ENCODE measurements around the gene AJM1.

- TF ChIP-seq POLR2A (IDR thresholded peaks at IDR 0.05): no peak
- TF ChIP-seq, protein P1, sequence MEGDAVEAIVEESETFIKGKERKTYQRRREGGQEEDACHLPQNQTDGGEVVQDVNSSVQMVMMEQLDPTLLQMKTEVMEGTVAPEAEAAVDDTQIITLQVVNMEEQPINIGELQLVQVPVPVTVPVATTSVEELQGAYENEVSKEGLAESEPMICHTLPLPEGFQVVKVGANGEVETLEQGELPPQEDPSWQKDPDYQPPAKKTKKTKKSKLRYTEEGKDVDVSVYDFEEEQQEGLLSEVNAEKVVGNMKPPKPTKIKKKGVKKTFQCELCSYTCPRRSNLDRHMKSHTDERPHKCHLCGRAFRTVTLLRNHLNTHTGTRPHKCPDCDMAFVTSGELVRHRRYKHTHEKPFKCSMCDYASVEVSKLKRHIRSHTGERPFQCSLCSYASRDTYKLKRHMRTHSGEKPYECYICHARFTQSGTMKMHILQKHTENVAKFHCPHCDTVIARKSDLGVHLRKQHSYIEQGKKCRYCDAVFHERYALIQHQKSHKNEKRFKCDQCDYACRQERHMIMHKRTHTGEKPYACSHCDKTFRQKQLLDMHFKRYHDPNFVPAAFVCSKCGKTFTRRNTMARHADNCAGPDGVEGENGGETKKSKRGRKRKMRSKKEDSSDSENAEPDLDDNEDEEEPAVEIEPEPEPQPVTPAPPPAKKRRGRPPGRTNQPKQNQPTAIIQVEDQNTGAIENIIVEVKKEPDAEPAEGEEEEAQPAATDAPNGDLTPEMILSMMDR (IDR thresholded peaks at IDR 0.05): no peak
These were observed 4.3 kb downstream of the AJM1 start for GRCh38 chr9:136846376-136847087.

Data from thyroid gland (tissue), 4 donors.